K562 (cell line): ENCODE results near the gene ITPRIPL2. TPM values are rescaled to one million over a fixed set of nuclear protein-coding genes. Genes with fewer than 3 reads are reported as not detected.
A peak's percentile ranks its signal among the peaks of the same experiment; 100 is the strongest.

Experiments
- CBX1 ChIP-seq: sonication (generic); IDR thresholded peaks from 2 replicates; pipeline ENCODE4 v1.6.1; 2016; ENCODE audit warnings: antibody characterized with exemption, low read depth, mild to moderate bottlenecking
- ELF2 ChIP-seq: fragments of 250-450 bp; sonication (Bioruptor Pico); IDR thresholded peaks from 2 replicates; pipeline ENCODE4 v1.5.0; 2021; ENCODE audit warnings: mild to moderate bottlenecking
- FOXA1 ChIP-seq: fragments of 450-650 bp; IDR thresholded peaks from 2 replicates; pipeline ENCODE4 v1.6.1; 2016; ENCODE audit warnings: mild to moderate bottlenecking, borderline replicate concordance
- HDAC2 ChIP-seq: fragments of 450-650 bp; IDR thresholded peaks from 2 replicates; pipeline ENCODE4 v1.6.1; 2016; ENCODE audit warnings: mild to moderate bottlenecking
- MECOM ChIP-seq: fragments of 250-450 bp; sonication (Bioruptor Pico); IDR thresholded peaks from 2 replicates; pipeline ENCODE4 v1.8.0; 2022; ENCODE audit warnings: inconsistent platforms
- NELFE ChIP-seq: IDR thresholded peaks from 2 replicates; pipeline ENCODE4 v1.6.1; 2011; ENCODE audit warnings: mild to moderate bottlenecking; ENCODE audit not compliant: insufficient read depth, insufficient read length
- NR1H2 ChIP-seq: sonication (generic); formaldehyde crosslinking; IDR thresholded peaks from 2 replicates; pipeline ENCODE4 v1.4.0; 2020; ENCODE audit warnings: mild to moderate bottlenecking, missing genetic modification reagents
- RAD21 ChIP-seq, 2 experiments: fragments of 250-450 bp in 1 of 2; fragments of 450-650 bp in 1 of 2; sonication (Bioruptor Pico) in 1 of 2; formaldehyde crosslinking in 1 of 2; IDR thresholded peaks in 1 of 2; conservative IDR thresholded peaks in 1 of 2; 2 replicates each; pipeline versions ENCODE4 v1.4.0 to v1.8.0; 2020 to 2022; ENCODE audit warnings: mild to moderate bottlenecking in 2 of 2, moderate library complexity in 1 of 2
- RBM25 ChIP-seq: fragments of 200-400 bp; formaldehyde crosslinking; IDR thresholded peaks from 2 replicates; pipeline ENCODE4 v1.6.1; 2018; ENCODE audit warnings: low read length, low read depth, moderate library complexity; ENCODE audit not compliant: severe bottlenecking
- RREB1 ChIP-seq: fragments of 250-450 bp; sonication (Bioruptor Pico); IDR thresholded peaks from 2 replicates; pipeline ENCODE4 v1.4.0; 2020
- SRF ChIP-seq, 2 experiments: fragments of 250-450, 450-650 bp in 1 of 2; sonication (Bioruptor Pico) in 1 of 2; sonication (generic) in 1 of 2; formaldehyde crosslinking; IDR thresholded peaks; 2 replicates each; pipeline versions ENCODE4 v1.5.0 to v1.5.1; 2020 to 2022; ENCODE audit warnings: mild to moderate bottlenecking in 1 of 2, missing genetic modification reagents in 1 of 2
- THRB ChIP-seq: fragments of 450-650 bp; formaldehyde crosslinking; conservative IDR thresholded peaks from 2 replicates; pipeline ENCODE4 v1.4.0; 2022; ENCODE audit warnings: mild to moderate bottlenecking, missing genetic modification characterization
- ZNF146 ChIP-seq: IDR thresholded peaks from one replicate; pipeline ENCODE4 v1.6.1; 2018; ENCODE audit warnings: missing compliant biosample characterization; ENCODE audit not compliant: unreplicated experiment
- ZNF232 ChIP-seq: sonication (generic); formaldehyde crosslinking; IDR thresholded peaks from 2 replicates; pipeline ENCODE4 v1.8.0; 2022; ENCODE audit warnings: mild to moderate bottlenecking, missing genetic modification reagents
- ZNF280B ChIP-seq: fragments of 250-450 bp; sonication (Bioruptor Pico); IDR thresholded peaks from 2 replicates; pipeline ENCODE4 v1.5.1; 2021; ENCODE audit warnings: mild to moderate bottlenecking
- ZNF408 ChIP-seq: fragments of 250-450 bp; sonication (Bioruptor Pico); IDR thresholded peaks from 2 replicates; pipeline ENCODE4 v1.4.0; 2020; ENCODE audit warnings: low read depth, mild to moderate bottlenecking, moderate library complexity
- ZNF589 ChIP-seq: fragments of 200-800 bp; sonication (Bioruptor generic); IDR thresholded peaks from 2 replicates; pipeline ENCODE4 v1.6.1; 2016; ENCODE audit warnings: low read depth, missing genetic modification characterization, missing compliant biosample characterization
- polyA plus RNA-seq, 8 experiments: library from polyadenylated mRNA; depleted of rRNA in 4 of 8; stranded (reverse) in 5 of 8; unstranded in 3 of 8; fragments of >200 nt; fragmentation: Nextera tagmentation in 2 of 8; fragmentation: Illumina TruSeq in 1 of 8; extraction: Ambion mirVana in 2 of 8; extraction: Trizol in 1 of 8; gene quantifications; 2 replicates each; pipeline versions ENCODE4 v1.2.1 to v1.2.3, GENCODE V29; 2011 to 2014; ENCODE audit warnings: inconsistent platforms in 1 of 8, missing spikeins in 1 of 8
- total RNA-seq, 7 experiments: library from RNA; depleted of rRNA in 6 of 7; stranded (reverse); fragments of >200 nt in 6 of 7; fragmentation: Illumina TruSeq in 2 of 7; extraction: Trizol in 2 of 7; gene quantifications; 2 replicates each; pipeline versions ENCODE4 v1.2.1 to v1.2.3, GENCODE V29; 2011 to 2021; ENCODE audit warnings: low replicate concordance in 1 of 7

ITPRIPL2 gene
- total and polyA plus RNA-seq, 9 of the 15 experiments (the other 6 are each of a cell fraction or from before 2014, with no cell fraction given) = 0.04 to 2.2 (median 0.58) TPM

- TF ChIP-seq RAD21 (CRISPR knock-in tag; conservative IDR thresholded peaks at IDR 0.05 in 1 of 2, IDR thresholded peaks at IDR 0.05 in 1 of 2) = no peak
- TF ChIP-seq RREB1 (CRISPR knock-in tag) = no peak
- TF ChIP-seq MECOM = no peak
- TF ChIP-seq ELF2 (CRISPR knock-in tag) = peak; percentile 76
- peak; percentile 60; the same call in 1 of the 2 replicates for TF ChIP-seq HDAC2
- TF ChIP-seq THRB (CRISPR knock-in tag) = no peak
- TF ChIP-seq ZNF408 = no peak
- TF ChIP-seq ZNF232 (CRISPR knock-in tag) = no peak
- TF ChIP-seq NELFE = no peak
- no peak; a peak in 1 of 4 replicates for TF ChIP-seq SRF (CRISPR knock-in tag; IDR thresholded peaks at IDR 0.05)
- TF ChIP-seq FOXA1 = no peak
- no peak for TF ChIP-seq ZNF280B
- no peak for TF ChIP-seq NR1H2 (CRISPR knock-in tag)
- TF ChIP-seq ZNF146 (CRISPR knock-in tag) = no peak
- TF ChIP-seq ZNF589 = no peak
- no peak for TF ChIP-seq CBX1
- peak; percentile 80 for TF ChIP-seq RBM25
Observed at GRCh38 chr16:19067349-19068236, 46.2 kb upstream of the ITPRIPL2 start, which contains the start of gene COQ7 (continued).
